H4 (cell line): Measurements from ENCODE around the gene GLMN. TPM values are rescaled to one million over a fixed set of nuclear protein-coding genes. Genes with fewer than 3 reads are reported as not detected.

Experiments used
- total RNA-seq: library from RNA; depleted of rRNA; stranded (reverse); fragments of >200 nt; shearing (Covaris generic); gene quantifications from 2 replicates; pipeline ENCODE4 v1.2.3, GENCODE V29; 2014; rRNA removed

GLMN gene
- total RNA-seq, 1 experiment from 2014 or later, result 10.6 TPM

Other genes starting within 250 kb of the GLMN start
- gene SETSIP, start 223.6 kb downstream of the GLMN start, total RNA-seq, result not detected in 2 replicates
- gene BTBD8, start 218.6 kb downstream of the GLMN start, total RNA-seq, result 0.60 and 1.3 TPM in 2 replicates
- not detected in 2 replicates for gene C1orf146, start 81.1 kb downstream of the GLMN start, total RNA-seq
- gene RPAP2, start 72 bp upstream of the GLMN start, total RNA-seq, result 11.2 and 19.8 TPM in 2 replicates
- 0.17 and 0.80 TPM in 2 replicates for gene GFI1, start 187.9 kb upstream of the GLMN start, total RNA-seq